Endodermal cell (in vitro differentiated cells): ENCODE results near the gene PCAT7. TPM values are rescaled to one million over a fixed set of nuclear protein-coding genes. Genes with fewer than 3 reads are reported as not detected.
"Not testable (repeated sequence)": the region's sequence is repeated elsewhere in the genome, so short reads cannot be mapped to it uniquely, and the experiment has no call there.

Experiments used
- DNase-seq: peaks from one replicate; pipeline ENCODE4 v3.0.0-alpha.2; 2017
- H3K27ac ChIP-seq: 2 replicates; pipeline ENCODE4 v1.5.1; 2013; ENCODE audit warnings: mild to moderate bottlenecking, low read depth, low read length, moderate library complexity
- H3K27me3 ChIP-seq: 2 replicates; pipeline ENCODE4 v1.6.1; 2013; ENCODE audit warnings: mild to moderate bottlenecking, low read length, moderate library complexity; ENCODE audit not compliant: insufficient read depth, control insufficient read depth, poor library complexity, severe bottlenecking
- H3K36me3 ChIP-seq: 2 replicates; pipeline ENCODE4 v1.7.0; 2013; ENCODE audit warnings: mild to moderate bottlenecking, low read length, moderate library complexity; ENCODE audit not compliant: control insufficient read depth, insufficient read depth
- H3K4me1 ChIP-seq: one replicate; pipeline ENCODE4 v1.7.0; 2013; ENCODE audit warnings: low read length; ENCODE audit not compliant: control insufficient read depth, insufficient read depth
- H3K4me3 ChIP-seq: 2 replicates; pipeline ENCODE4 v1.5.1; 2013; ENCODE audit warnings: mild to moderate bottlenecking, low read length, moderate library complexity
- H3K9ac ChIP-seq: 2 replicates; pipeline ENCODE4 v1.6.1; 2013; ENCODE audit warnings: mild to moderate bottlenecking, low read length, moderate library complexity; ENCODE audit not compliant: poor library complexity, severe bottlenecking; ENCODE audit errors: extremely low read depth
- H3K9me3 ChIP-seq: 2 replicates; pipeline ENCODE4 v1.6.1; 2013; ENCODE audit warnings: mild to moderate bottlenecking, low read length, moderate library complexity; ENCODE audit not compliant: control insufficient read depth
- H3K27ac Mint-ChIP-seq: 2 replicates; pipeline ENCODE4 v1.8.0; 2020; ENCODE audit warnings: mixed read lengths
- H3K27me3 Mint-ChIP-seq: 2 replicates; pipeline ENCODE4 v1.8.0; 2021; ENCODE audit warnings: mild to moderate bottlenecking, mixed read lengths; ENCODE audit not compliant: insufficient read depth
- H3K36me3 Mint-ChIP-seq: 2 replicates; pipeline ENCODE4 v1.8.0; 2020; ENCODE audit warnings: low read depth, mixed read lengths
- H3K4me1 Mint-ChIP-seq: 2 replicates; pipeline ENCODE4 v1.8.0; 2020; ENCODE audit warnings: mixed read lengths
- H3K4me3 Mint-ChIP-seq: 2 replicates; pipeline ENCODE4 v1.8.0; 2020; ENCODE audit warnings: mild to moderate bottlenecking, moderate library complexity, mixed read lengths
- H3K9me3 Mint-ChIP-seq: 2 replicates; pipeline ENCODE4 v1.8.0; 2020; ENCODE audit warnings: mild to moderate bottlenecking, mixed read lengths
- CTCF ChIP-seq: fragments of 200-600 bp; sonication (generic); conservative IDR thresholded peaks from 2 replicates; pipeline ENCODE4 v1.5.0; 2021; ENCODE audit warnings: antibody characterized with exemption, mild to moderate bottlenecking
- WGBS, 2 experiments: methylation state at CpG; one replicate each; pipeline versions ENCODE4 v1.1.5 to v1.1.7; 2013; ENCODE audit warnings: missing lambda C conversion rate in 2 of 2, mixed read lengths in 1 of 2; ENCODE audit not compliant: insufficient coverage in 1 of 2, insufficient read length in 1 of 2; 5-methylcytosine and 5-hydroxymethylcytosine counted together
- total RNA-seq, 2 donors: library from RNA; stranded (reverse); fragmentation: NEBNext Ultra II Directional in 1 of 2; extraction: Animal tissue kit (Norgen Biotek cat#: 25700) in 1 of 2; gene quantifications; 2 replicates in 1 of 2; 3 replicates in 1 of 2; pipeline ENCODE4 v1.2.1, GENCODE V29; 2021

The PCAT7 gene
- total RNA-seq, 2 donors from 2014 or later, result 4.2 to 7.3 TPM

GRCh38 chr9:94533601-94534000 lies 21.3 kb upstream of the PCAT7 start:
- WGBS, 2 experiments, result 92 to 96% methylated on average over 7 to 9 of the region's 10 CpGs
- no peak overlapping the region for H3K27ac Mint-ChIP-seq

GRCh38 chr9:94534901-94535300 lies 20.0 kb upstream of the PCAT7 start:
- no peak overlapping the region for H3K9ac ChIP-seq
- no peaks in the 10 kb centered on the region for H3K36me3 ChIP-seq
- Mint-ChIP-seq H3K4me1 (peaks cover 5% of the 10 kb centered on the region), H3K27ac (no peak overlapping the region), H3K4me3 (no peak overlapping the region), H3K36me3 (peaks cover 2% of the 10 kb centered on the region), H3K9me3 (peaks cover 12% of the 10 kb centered on the region), H3K27me3 (no peaks in the 10 kb centered on the region)
- WGBS, 2 experiments, result 96 to 98% methylated on average over 4 of the region's 4 CpGs
- H3K4me3 ChIP-seq, result no peak overlapping the region
- H3K27ac ChIP-seq, result no peak overlapping the region
- no peak for TF ChIP-seq CTCF
- H3K9me3 ChIP-seq, result no peaks in the 10 kb centered on the region
- DNase-seq, result no peak
- no peaks in the 10 kb centered on the region for H3K27me3 ChIP-seq
- no peaks in the 10 kb centered on the region for H3K4me1 ChIP-seq

More at GRCh38 chr9:94533601-94534000, 21.3 kb upstream of the PCAT7 start:
- no peaks in the 10 kb centered on the region for H3K27me3 ChIP-seq
- no peaks in the 10 kb centered on the region for H3K36me3 ChIP-seq
- H3K9ac ChIP-seq, result no peak overlapping the region
- no peak overlapping the region for H3K4me3 Mint-ChIP-seq
- H3K9me3 ChIP-seq, result no peaks in the 10 kb centered on the region
- peaks cover 2% of the 10 kb centered on the region for H3K36me3 Mint-ChIP-seq
- TF ChIP-seq CTCF, result no peak
- no peaks in the 10 kb centered on the region for H3K4me1 ChIP-seq
- H3K9me3 Mint-ChIP-seq, result peaks cover 12% of the 10 kb centered on the region
- DNase-seq, result no peak
- no peak overlapping the region for H3K4me3 ChIP-seq
- no peaks in the 10 kb centered on the region for H3K4me1 Mint-ChIP-seq
- H3K27ac ChIP-seq, result no peak overlapping the region
- no peaks in the 10 kb centered on the region for H3K27me3 Mint-ChIP-seq

GRCh38 chr9:94538908-94539307 lies 16.0 kb upstream of the PCAT7 start:
- Histone ChIP-seq H3K27ac (no peak overlapping the region), H3K4me1 (no peaks in the 10 kb centered on the region), H3K9me3 (no peaks in the 10 kb centered on the region), H3K27me3 (no peaks in the 10 kb centered on the region), H3K9ac (no peak overlapping the region), H3K36me3 (no peaks in the 10 kb centered on the region), H3K4me3 (no peak overlapping the region)
- 90 to 100% methylated on average over 3 to 4 of the region's 4 CpGs for WGBS, 2 experiments
- H3K4me3 Mint-ChIP-seq, result no peak overlapping the region
- no peak overlapping the region for H3K27ac Mint-ChIP-seq
- no peak for TF ChIP-seq CTCF
- no peaks in the 10 kb centered on the region for H3K9me3 Mint-ChIP-seq
- no peaks in the 10 kb centered on the region for H3K27me3 Mint-ChIP-seq
- peaks cover 40% of the 10 kb centered on the region for H3K4me1 Mint-ChIP-seq
- no peaks in the 10 kb centered on the region for H3K36me3 Mint-ChIP-seq
- no peak for DNase-seq

- 90% methylated on average over 1 of the region's 5 CpGs; no CpG with 5 or more reads in 1 of the 2 experiments for WGBS, 2 experiments
- Mint-ChIP-seq H3K27ac (peak overlapping the region; percentile 80), H3K4me1 (peaks cover 62% of the 10 kb centered on the region)
- not testable (repeated sequence) for H3K9me3 Mint-ChIP-seq, H3K27ac ChIP-seq, H3K9me3 ChIP-seq, H3K27me3 ChIP-seq, H3K4me1 ChIP-seq, H3K36me3 Mint-ChIP-seq, H3K4me3 ChIP-seq, H3K36me3 ChIP-seq, H3K9ac ChIP-seq, DNase-seq, H3K4me3 Mint-ChIP-seq, H3K27me3 Mint-ChIP-seq
Observed at GRCh38 chr9:94544335-94544734, 10.5 kb upstream of the PCAT7 start.
